GM21390 (cell line): ENCODE measurements around the gene FZD7.

ENCODE experiments used
- ATAC-seq: cut with Tn5 transposase; IDR thresholded peaks from one replicate; pipeline ENCODE4 v1.9.1; 2021; ENCODE audit not compliant: unreplicated experiment

Gene FZD7

DNA sequence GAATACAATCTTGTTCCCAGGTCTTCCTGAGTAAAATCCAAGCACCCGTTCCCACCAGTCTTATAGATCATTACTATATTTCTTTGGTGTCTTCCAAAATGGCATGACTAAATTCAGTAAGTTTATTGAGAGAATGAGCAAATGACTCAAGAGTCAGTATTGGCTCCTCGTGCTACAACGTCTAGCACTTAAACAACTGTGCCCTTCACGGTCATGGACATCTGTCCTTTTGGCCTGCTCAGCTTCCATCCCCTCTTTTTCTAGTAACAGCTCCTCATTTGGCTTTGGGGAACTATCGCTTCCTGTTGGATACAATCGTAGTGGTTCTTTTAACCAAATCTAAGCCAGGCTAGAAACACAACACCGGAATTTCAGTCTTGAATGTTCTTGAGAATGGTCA lies 24.1 kb upstream of the FZD7 start:
- no peak for ATAC-seq

DNA sequence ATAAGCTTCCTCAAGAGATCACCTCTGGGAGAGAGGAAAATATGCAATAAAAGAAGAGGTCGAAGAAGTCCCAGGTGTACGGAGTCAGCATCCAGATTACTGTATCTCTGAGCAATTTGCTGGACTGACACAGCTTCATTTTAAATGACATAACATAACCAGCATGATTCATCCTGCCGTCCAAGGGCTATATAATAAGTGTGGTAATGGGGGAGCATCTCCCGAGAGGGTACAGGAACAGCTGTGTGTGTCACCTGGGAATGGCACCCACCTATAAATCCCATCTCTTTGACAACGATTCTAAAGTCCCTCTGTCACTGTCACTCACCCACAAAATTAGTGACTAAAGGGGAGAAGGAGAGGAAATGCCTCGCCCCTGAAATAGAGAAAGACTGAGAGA lies 19.3 kb upstream of the FZD7 start:
- ATAC-seq, result no peak

DNA sequence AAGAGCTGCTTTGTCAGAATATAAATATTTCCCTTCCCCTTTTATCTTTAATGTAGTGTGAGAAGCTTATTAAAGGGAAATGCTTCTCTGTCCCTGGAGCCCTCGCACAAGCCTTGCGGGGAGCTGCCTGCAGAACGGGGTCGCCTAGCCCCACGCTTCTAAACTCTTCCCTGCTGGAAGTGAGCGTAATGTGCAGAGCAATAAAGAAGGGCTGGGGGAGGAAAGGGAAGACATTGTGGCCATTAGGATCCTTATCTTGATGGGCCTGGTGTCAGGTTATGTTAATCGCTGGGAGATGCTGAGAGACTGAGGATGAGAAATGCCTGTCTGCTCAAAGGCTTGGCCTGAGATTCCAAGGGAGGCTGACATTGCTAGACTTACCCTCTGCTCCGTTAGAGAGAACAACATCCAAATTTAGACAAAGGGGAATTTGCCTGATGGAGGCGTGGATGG lies 18.9 kb upstream of the FZD7 start:
- ATAC-seq, result no peak

DNA sequence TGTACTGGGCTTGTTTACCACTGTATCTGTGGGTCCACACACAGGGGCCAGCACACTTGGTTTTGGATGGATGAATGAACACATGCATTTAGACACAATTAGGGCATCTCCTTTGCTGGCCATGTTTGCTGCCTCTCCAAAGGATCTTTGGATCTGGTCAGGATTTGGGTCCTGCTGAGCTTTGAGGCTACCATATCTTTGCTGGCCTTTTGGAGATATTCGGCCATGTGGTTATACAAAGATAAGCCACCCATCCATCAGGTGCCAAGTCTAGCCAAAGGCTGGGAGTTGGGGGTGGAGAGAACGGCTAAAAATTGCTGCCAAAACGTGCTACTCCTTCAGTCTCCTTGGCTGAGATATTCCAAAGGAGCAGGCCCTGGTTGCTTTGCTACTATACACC lies 18.2 kb upstream of the FZD7 start:
- ATAC-seq, result no peak

DNA sequence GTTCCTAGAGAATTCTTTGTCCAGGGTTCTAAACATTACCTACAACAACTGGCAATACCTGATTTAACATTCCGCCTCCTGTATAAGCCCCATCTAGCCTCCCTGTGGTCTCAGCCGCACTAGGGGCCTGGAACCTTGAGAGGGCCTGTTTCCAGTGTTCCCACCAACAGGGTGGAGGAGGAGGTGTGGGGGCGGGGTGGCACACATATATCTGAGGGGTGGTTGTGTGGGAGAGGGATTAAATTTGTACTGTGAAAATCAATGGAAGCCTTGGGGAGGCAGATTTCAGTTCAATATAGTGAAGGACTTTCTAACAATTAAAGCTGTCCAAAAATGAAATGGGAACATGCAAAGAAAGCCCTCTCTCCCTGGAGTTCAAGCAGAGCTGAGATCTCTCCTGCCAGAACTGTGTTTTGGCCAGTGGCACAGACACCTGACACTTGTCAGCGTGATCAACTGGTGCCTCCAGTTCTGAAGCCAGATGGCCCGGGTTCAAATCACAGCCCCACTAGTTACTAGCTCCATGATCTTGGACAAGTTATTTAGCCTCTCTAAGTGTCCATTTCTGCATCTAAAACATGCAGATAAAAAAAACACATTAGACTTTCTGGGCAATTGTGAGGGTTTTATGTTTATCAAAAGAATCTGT lies 17.0 kb upstream of the FZD7 start:
- ATAC-seq, result no peak

DNA sequence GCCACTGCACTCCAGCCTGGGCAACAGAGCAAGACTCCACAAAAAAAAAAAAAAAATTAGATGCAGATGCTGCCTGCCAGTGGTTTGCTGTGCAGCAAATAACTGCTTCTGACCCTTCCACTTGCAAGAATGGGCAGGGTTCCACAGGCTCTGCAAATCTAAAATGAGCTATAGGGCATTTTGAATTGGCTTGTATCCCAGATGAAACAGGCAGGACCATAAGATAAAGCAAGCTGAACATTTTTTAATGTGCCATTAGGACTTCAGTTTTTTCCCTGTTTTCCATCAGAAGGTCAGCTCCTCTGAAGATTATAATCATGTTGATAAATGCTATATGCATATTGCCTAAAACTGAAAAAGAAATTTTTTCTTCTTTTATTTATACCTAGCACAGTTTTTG lies 15.7 kb upstream of the FZD7 start:
- no peak for ATAC-seq

DNA sequence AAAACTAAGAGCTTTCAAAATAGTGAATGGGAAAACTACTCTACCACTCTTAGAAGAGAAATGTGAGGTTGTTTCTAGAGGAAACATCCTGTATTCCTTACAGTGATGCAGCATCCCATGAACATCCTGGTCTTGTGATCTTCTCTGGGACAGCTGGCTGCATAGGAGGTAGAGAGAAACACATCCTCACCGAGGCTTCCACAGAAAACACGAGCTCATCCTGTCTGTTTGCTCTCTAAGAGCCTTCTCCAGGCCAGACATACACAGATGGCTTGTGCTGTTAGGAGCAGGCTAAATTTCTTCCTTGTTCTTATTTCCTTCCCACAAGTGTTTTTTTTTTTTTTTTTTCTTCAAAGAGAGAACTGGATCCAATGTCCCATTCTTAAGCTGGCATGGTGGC lies 14.7 kb upstream of the FZD7 start:
- ATAC-seq, result no peak

DNA sequence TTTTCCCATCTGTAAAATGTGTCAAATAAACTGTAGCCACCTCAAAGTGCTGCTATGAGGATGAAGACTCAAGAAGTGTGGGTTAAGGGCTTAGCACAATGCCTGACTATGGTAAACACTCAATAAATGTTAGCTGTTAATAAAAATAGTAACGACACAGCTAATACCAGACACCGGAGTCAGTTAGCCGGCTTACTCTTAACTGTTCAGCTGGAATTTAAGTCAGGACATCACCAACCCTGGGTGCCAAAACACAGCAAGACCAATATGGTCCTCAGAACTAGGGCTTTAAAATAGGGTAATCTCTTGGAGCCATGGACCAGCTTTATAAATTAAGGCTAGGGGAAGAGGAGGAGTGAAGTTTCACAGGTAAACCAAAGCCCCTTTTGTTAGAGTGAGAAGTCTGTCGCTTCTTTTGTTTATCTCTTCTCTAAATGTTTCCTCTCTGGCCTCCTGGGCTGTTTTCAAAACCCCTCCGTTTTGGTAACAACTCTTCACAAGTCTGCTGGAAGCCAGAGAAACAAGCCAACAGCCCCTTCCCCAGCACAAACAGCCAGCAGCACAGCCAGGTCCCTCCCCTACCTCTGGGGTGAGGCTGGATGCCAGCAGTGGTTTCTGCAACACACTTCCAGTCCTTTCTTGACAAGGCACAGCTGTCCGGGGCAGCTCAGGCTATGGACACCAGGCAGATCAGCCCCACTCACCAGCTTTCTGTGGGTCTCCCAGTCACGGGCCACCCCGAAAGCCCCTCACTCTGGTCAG lies 13.8 kb upstream of the FZD7 start:
- ATAC-seq, result no peak

DNA sequence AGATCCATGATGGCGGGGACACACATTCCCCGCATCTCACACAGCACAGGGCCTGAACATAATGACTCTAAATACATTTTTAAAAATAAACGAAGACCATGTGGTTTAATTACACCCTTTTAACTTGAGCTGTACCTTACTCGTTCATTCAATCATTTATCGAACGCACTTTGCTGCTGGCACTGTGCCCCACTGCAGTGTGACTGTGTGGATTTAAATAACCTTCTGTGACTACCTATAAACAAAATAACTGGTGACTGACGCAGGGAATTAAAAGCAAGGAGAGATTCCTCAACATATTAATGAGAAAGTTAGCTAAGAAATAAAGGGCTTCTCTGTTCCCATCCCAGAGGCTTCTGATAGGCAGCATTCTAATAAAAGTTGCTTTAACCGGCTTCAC lies 10.9 kb upstream of the FZD7 start:
- ATAC-seq, result no peak

DNA sequence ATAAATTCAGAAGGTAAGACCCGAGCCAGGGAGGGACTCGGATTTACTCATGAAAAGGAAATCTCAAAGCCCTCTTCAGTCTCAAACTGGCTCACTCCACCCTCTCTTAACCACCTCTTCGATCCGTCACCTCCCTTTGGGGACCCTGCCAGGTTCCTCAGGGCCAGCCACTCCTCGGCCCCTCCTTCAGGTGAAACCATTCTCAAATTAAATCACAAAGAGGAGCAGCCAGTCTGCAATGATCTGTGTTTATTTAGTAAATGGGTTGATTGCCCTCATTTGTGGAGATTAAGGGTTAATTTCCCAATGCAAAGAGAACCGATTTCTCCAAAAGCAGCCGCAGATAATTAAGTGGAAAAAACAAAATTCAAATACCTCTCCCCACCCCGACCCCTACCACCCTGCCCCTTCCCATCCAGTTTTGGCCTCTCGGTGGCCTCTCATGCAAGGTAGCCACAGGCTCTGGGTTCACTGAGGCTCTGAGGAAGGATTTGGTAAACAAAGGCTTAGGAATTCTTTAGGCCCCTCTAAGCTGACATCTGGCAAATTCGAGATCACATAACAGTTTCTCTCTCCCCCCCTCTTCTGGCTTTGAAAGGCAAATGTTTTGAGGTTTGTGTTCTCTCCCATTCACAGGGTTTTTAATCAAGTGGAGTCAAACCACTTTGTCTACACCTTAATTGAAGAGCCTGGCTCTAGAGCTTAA lies 10.3 kb upstream of the FZD7 start:
- ATAC-seq, result no peak

DNA sequence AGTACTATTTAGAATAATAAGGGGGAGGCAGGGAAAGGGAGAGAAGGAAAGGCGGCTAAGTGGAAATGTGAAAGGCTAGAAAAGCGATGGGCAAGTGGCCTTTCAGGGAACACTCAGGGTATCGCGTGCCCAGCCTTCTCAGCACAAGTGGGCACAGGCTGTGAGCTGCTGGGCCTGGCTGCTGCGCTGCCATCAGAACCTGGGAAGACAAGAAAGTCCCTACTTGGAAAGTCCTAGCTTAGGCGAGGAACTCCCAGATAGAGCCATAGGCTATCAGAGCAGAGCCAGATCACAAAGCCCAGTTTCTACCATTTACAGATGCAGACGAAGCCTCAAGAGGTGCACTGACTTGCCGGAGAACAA lies 9.8 kb upstream of the FZD7 start:
- no peak for ATAC-seq

DNA sequence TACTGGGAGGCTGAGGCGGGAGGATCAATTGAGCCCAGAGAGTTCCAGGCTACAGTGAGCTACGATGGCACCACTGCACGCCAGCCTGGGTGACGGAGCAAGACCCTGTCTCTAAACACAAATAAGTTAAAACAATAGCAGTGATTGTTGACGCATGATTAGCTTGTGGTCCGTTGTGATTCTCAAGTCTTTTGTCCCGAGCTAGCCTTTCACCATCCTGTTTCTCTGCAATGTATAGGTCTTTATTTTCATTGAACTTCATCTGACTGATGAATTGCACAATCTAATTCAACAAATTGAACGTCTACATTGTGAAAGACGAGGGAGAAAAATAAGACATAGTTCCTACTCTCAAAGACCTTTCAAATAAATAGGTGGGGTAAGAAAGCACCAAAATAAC lies 8.8 kb upstream of the FZD7 start:
- ATAC-seq, result no peak

DNA sequence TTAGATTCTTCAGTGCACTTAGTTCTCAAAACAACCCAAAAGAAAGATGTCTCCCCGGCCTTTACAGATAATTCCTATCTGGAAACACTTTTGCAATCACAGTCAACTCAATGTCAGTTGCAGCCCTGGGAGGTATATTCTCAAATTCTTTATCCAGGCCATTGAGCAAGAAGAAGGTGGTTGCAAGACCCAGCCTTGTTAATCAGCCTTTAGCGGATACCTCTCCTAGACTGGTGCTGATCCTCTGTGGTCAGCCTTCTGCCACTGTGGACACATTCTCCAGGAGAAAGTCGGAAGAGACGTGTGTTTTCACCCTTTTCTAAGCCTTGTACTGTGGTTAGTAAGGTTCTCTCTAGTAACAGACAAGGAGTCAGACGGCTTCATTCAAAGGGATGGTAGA lies 7.8 kb upstream of the FZD7 start:
- no peak for ATAC-seq

DNA sequence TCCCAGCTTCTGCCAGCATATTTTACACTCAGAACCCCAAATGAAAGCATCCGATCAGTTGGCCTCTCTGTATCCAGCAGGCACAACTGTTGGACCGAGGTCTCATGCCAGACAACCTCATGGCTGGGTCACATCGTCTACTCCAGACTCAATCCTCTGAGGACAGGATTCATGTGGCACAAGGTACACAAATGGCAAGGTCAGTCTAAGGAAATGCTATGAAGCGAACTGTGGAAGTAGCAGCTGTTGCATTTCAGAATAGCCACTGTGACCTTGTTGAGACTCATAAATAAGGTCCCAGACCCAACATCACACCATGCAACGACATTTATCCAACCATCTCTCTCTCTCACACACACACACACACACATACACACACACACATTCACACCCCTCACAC lies 7.1 kb upstream of the FZD7 start:
- ATAC-seq, result no peak

DNA sequence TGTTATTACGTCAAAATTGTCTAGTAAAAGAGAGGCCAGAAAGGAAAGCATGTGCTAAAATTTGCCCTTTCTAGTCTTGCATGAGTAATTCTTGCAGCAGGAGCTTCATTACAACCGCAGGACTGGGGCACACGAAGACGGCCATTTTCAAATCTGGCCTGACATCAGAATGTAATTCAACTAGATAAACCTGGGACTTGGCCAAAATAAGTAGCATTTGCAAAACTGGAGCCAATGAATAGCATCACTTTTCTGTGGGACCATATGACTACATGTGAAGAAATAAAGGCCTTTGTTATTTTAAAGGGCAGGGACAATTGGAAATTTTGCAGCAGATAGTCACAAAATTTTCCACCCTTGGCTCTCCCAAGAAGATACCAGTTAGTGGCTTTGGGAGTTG lies 3.0 kb upstream of the FZD7 start:
- no peak for ATAC-seq

DNA sequence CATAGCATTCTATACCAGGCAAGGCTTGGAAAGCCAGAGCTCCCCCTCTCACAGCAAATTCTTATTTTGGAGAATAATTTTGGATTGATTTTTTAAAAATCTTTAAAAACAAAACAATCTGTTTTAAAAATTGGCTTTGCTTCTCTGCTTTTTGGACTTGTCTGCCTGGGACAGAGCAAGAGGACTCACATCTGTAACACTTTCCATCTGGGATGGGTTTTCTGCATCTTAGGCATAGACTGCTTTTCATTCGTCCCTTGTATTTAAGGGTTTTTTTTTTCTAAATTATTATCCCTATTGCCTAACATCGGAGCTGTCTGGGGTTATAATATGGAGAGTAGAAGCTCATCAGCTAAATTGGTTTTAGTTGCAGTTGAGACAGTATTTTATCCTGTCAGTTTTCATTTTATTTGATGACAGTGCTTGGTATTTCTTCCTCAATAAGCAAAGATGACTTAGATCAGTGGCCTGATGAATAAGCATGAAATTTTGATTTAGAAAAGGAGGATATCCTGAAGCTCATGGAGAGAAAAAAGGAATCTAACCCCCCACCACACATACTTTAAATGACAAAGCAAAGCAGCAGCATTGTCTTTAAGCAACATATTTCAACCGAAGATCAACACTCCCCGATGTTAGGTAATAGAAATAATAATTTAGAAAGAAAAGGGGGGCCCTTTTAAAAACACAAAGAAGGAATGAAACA lies 2.3 kb upstream of the FZD7 start:
- ATAC-seq, result no peak

DNA sequence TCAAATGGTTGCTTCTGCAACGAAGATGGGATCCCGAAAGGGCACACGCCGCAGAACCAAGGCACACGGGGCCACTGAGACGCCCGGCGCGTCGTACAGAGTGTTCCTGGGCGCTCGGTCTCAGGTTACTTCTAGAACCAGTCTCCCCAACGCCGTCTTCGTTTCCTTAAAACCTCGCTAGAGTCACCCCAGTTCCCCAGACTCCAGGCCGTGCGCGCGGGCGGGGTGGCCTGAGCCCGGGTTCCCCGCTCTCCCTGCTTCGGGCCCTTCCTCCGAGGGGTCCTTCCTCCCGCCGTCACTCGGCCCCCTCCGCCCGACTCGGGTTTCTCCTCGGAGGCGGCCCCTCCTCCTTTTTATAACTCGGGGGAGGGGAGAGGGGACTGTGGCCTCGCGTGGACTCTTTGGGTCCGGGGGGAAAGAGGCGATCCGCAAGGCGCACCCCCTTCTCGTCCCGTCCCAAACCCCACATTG lies 774 bp upstream of the FZD7 start:
- ATAC-seq, result no peak

DNA sequence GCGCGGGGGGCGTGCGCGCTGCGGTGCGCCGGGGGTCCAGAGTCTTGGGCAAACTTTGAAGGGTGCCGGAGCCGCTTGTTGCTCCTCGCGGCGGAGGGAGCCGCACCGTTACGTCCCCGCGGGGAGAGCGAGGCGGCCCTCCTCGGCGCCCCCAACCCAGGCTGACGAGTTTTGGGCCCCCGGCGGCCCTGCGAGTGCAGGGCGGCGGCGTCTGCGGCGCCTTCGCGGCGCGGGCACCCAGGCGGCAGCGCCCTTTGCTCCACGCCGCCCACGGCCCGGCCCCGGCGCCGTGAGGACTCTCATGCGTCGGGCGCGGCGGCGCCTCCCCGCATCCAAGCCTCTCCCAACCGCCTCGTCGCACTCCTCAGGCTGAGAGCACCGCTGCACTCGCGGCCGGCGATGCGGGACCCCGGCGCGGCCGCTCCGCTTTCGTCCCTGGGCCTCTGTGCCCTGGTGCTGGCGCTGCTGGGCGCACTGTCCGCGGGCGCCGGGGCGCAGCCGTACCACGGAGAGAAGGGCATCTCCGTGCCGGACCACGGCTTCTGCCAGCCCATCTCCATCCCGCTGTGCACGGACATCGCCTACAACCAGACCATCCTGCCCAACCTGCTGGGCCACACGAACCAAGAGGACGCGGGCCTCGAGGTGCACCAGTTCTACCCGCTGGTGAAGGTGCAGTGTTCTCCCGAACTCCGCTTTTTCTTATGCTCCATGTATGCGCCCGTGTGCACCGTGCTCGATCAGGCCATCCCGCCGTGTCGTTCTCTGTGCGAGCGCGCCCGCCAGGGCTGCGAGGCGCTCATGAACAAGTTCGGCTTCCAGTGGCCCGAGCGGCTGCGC lies 814 bp downstream of the FZD7 start:
- ATAC-seq, result peak; percentile 13

DNA sequence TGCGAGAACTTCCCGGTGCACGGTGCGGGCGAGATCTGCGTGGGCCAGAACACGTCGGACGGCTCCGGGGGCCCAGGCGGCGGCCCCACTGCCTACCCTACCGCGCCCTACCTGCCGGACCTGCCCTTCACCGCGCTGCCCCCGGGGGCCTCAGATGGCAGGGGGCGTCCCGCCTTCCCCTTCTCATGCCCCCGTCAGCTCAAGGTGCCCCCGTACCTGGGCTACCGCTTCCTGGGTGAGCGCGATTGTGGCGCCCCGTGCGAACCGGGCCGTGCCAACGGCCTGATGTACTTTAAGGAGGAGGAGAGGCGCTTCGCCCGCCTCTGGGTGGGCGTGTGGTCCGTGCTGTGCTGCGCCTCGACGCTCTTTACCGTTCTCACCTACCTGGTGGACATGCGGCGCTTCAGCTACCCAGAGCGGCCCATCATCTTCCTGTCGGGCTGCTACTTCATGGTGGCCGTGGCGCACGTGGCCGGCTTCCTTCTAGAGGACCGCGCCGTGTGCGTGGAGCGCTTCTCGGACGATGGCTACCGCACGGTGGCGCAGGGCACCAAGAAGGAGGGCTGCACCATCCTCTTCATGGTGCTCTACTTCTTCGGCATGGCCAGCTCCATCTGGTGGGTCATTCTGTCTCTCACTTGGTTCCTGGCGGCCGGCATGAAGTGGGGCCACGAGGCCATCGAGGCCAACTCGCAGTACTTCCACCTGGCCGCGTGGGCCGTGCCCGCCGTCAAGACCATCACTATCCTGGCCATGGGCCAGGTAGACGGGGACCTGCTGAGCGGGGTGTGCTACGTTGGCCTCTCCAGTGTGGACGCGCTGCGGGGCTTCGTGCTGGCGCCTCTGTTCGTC lies 1.7 kb downstream of the FZD7 start:
- ATAC-seq, result no peak

DNA sequence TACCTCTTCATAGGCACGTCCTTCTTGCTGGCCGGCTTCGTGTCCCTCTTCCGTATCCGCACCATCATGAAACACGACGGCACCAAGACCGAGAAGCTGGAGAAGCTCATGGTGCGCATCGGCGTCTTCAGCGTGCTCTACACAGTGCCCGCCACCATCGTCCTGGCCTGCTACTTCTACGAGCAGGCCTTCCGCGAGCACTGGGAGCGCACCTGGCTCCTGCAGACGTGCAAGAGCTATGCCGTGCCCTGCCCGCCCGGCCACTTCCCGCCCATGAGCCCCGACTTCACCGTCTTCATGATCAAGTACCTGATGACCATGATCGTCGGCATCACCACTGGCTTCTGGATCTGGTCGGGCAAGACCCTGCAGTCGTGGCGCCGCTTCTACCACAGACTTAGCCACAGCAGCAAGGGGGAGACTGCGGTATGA lies 2.3 kb downstream of the FZD7 start:
- no peak for ATAC-seq
